ENCODE measurements around the gene ICA1. TPM values are rescaled to one million over a fixed set of nuclear protein-coding genes. Genes with fewer than 3 reads are reported as not detected.

Gene ICA1
- polyA plus RNA-seq, 3 donors, result 3.2 to 7.0 (median 4.2) TPM

- Histone ChIP-seq H3K36me3 (replicated peaks in 1 of 2; ENCODE audit: control insufficient read depth in 1 of 2, insufficient read depth in 2 of 2, low read length in 2 of 2) (no peaks in the 10 kb centered on the region), H3K27me3 (ENCODE audit: control insufficient read depth in 2 of 2, insufficient read depth in 2 of 2, low read length in 2 of 2) (no peaks in the 10 kb centered on the region), H2AFZ (ENCODE audit: insufficient read depth, low read depth, low read length, poor library complexity, severe bottlenecking) (no peak overlapping the region), H3K27ac (ENCODE audit: low read depth in 1 of 2, low read length in 2 of 2) (no peak overlapping the region), H4K20me1 (ENCODE audit: insufficient read depth, low read length) (no peaks in the 10 kb centered on the region), H3K9me3 (replicated peaks in 1 of 2; ENCODE audit: control insufficient read depth in 1 of 2, insufficient read depth in 1 of 2, low read length in 2 of 2) (no peaks in the 10 kb centered on the region), H3K9ac (ENCODE audit: insufficient read depth, low read length, poor library complexity, severe bottlenecking) (no peak overlapping the region), H3K4me1 (ENCODE audit: control insufficient read depth in 1 of 2, insufficient read depth in 2 of 2, low read length in 2 of 2) (no peaks in the 10 kb centered on the region), H3K79me2 (ENCODE audit: insufficient read depth, low read length) (no peaks in the 10 kb centered on the region), H3K4me2 (replicated peaks; ENCODE audit: extremely low read depth, low read length, poor library complexity, severe bottlenecking) (no peak overlapping the region), H3K4me3 (replicated peaks in 1 of 3; ENCODE audit: low read depth in 2 of 3, low read length in 3 of 3) (no peak overlapping the region)
- no peaks in the 10 kb centered on the region for H3K27me3 Mint-ChIP-seq (ENCODE audit: low read depth in 3 of 3)
- intact Hi-C loops (cut with micrococcal nuclease), result no loop called here
- no peaks in the 10 kb centered on the region for H3K36me3 Mint-ChIP-seq
- H3K27ac Mint-ChIP-seq, result no peak overlapping the region
- H3K9me3 Mint-ChIP-seq, result no peaks in the 10 kb centered on the region
- no peak for DNase-seq
- no CpG with 5 or more reads among the region's 1 CpG for WGBS (ENCODE audit: insufficient coverage)
- H3K4me1 Mint-ChIP-seq, result no peaks in the 10 kb centered on the region
- H3K4me3 Mint-ChIP-seq, result no peak overlapping the region
- TF ChIP-seq CTCF (IDR thresholded peaks at IDR 0.05), result no peak
Measured at GRCh38 chr7:8284606-8285005, 22.6 kb upstream of the ICA1 start.

- TF ChIP-seq CTCF (IDR thresholded peaks at IDR 0.05), result no peak
- intact Hi-C loops (cut with micrococcal nuclease), result no loop called here
Measured at GRCh38 chr7:8283968-8284367, 22.0 kb upstream of the ICA1 start.

More at GRCh38 chr7:8283968-8284367, 22.0 kb upstream of the ICA1 start:
- H4K20me1 ChIP-seq (ENCODE audit: insufficient read depth, low read length), result no peaks in the 10 kb centered on the region
- DNase-seq, result no peak
- H3K9me3 ChIP-seq (replicated peaks in 1 of 2; ENCODE audit: control insufficient read depth in 1 of 2, insufficient read depth in 1 of 2, low read length in 2 of 2), result no peaks in the 10 kb centered on the region
- H3K79me2 ChIP-seq (ENCODE audit: insufficient read depth, low read length), result no peaks in the 10 kb centered on the region
- H3K9ac ChIP-seq (ENCODE audit: insufficient read depth, low read length, poor library complexity, severe bottlenecking), result no peak overlapping the region
- H3K4me2 ChIP-seq (replicated peaks; ENCODE audit: extremely low read depth, low read length, poor library complexity, severe bottlenecking), result no peak overlapping the region
- H3K36me3 ChIP-seq (replicated peaks in 1 of 2; ENCODE audit: control insufficient read depth in 1 of 2, insufficient read depth in 2 of 2, low read length in 2 of 2), result no peaks in the 10 kb centered on the region
- H3K4me3 ChIP-seq (replicated peaks in 1 of 3; ENCODE audit: low read depth in 2 of 3, low read length in 3 of 3), result no peak overlapping the region
- Mint-ChIP-seq H3K4me1 (no peaks in the 10 kb centered on the region), H3K36me3 (no peaks in the 10 kb centered on the region), H3K9me3 (no peaks in the 10 kb centered on the region), H3K4me3 (no peak overlapping the region), H3K27me3 (ENCODE audit: low read depth in 3 of 3) (no peaks in the 10 kb centered on the region), H3K27ac (no peak overlapping the region)
- no peaks in the 10 kb centered on the region for H3K4me1 ChIP-seq (ENCODE audit: control insufficient read depth in 1 of 2, insufficient read depth in 2 of 2, low read length in 2 of 2)
- no peak overlapping the region for H3K27ac ChIP-seq (ENCODE audit: low read depth in 1 of 2, low read length in 2 of 2)
- H3K27me3 ChIP-seq (ENCODE audit: control insufficient read depth in 2 of 2, insufficient read depth in 2 of 2, low read length in 2 of 2), result no peaks in the 10 kb centered on the region
- 100% methylated on average over 2 of the region's 2 CpGs for WGBS (ENCODE audit: insufficient coverage)
- no peak overlapping the region for H2AFZ ChIP-seq (ENCODE audit: insufficient read depth, low read depth, low read length, poor library complexity, severe bottlenecking)
